HG03039 (cell line): ENCODE measurements around the gene CFAP299.

Source experiments
- ATAC-seq: cut with Tn5 transposase; IDR thresholded peaks from one replicate; pipeline ENCODE4 v1.9.1; 2021; ENCODE audit warnings: mild to moderate bottlenecking, moderate library complexity; ENCODE audit not compliant: unreplicated experiment

CFAP299 gene

GRCh38 chr4:80909938-80910337 is 574.4 kb downstream of the CFAP299 start:
- ATAC-seq = no peak

- no peak for ATAC-seq
Measured at GRCh38 chr4:80911458-80911857, 575.9 kb downstream of the CFAP299 start.

GRCh38 chr4:80912350-80912749 is 576.8 kb downstream of the CFAP299 start:
- ATAC-seq = no peak

- peak; percentile 95 for ATAC-seq
Measured at GRCh38 chr4:80913381-80913780, 577.9 kb downstream of the CFAP299 start.

GRCh38 chr4:80916770-80917169 is 581.2 kb downstream of the CFAP299 start:
- ATAC-seq = no peak

GRCh38 chr4:80918004-80918403 is 582.5 kb downstream of the CFAP299 start:
- ATAC-seq = no peak

GRCh38 chr4:80921441-80921840 is 585.9 kb downstream of the CFAP299 start:
- no peak for ATAC-seq

- no peak for ATAC-seq
Measured at GRCh38 chr4:80922941-80923340, 587.4 kb downstream of the CFAP299 start.

- no peak for ATAC-seq
Measured at GRCh38 chr4:80925293-80925692, 589.8 kb downstream of the CFAP299 start.

GRCh38 chr4:80926446-80926845 is 590.9 kb downstream of the CFAP299 start:
- no peak for ATAC-seq

- no peak for ATAC-seq
Measured at GRCh38 chr4:80926891-80927290, 591.4 kb downstream of the CFAP299 start.

GRCh38 chr4:80927420-80927819 is 591.9 kb downstream of the CFAP299 start:
- ATAC-seq = no peak

- ATAC-seq = no peak
Measured at GRCh38 chr4:80931631-80932081, 596.1 kb downstream of the CFAP299 start.

GRCh38 chr4:80948141-80948540 is 612.6 kb downstream of the CFAP299 start:
- ATAC-seq = no peak

- ATAC-seq = no peak
Measured at GRCh38 chr4:80948995-80949394, 613.5 kb downstream of the CFAP299 start.

- ATAC-seq = no peak
Measured at GRCh38 chr4:80956421-80956820, 620.9 kb downstream of the CFAP299 start.

GRCh38 chr4:80963051-80963450 is 627.5 kb downstream of the CFAP299 start:
- ATAC-seq = no peak

GRCh38 chr4:80967346-80967745 is 631.8 kb downstream of the CFAP299 start:
- ATAC-seq = no peak

- ATAC-seq = no peak
Measured at GRCh38 chr4:80980239-80980638, 644.7 kb downstream of the CFAP299 start.

- no peak for ATAC-seq
Measured at GRCh38 chr4:80986011-80986410, 650.5 kb downstream of the CFAP299 start.

GRCh38 chr4:80989921-80990544 is 654.5 kb downstream of the CFAP299 start:
- peak; percentile 86 for ATAC-seq

GRCh38 chr4:80990851-80991250 is 655.3 kb downstream of the CFAP299 start:
- no peak for ATAC-seq

- no peak for ATAC-seq
Measured at GRCh38 chr4:80999943-81000342, 664.4 kb downstream of the CFAP299 start.
